NCI-H524 treated with DMSO at 0.1 percent for 48 hours (cell line): ENCODE measurements around the gene BATF2.
"Not testable (repeated sequence)": the region's sequence is repeated elsewhere in the genome, so short reads cannot be mapped to it uniquely, and the experiment has no call there.

Source experiments
- DNase-seq: peaks from one replicate; lab custom pipeline; 2025; lab: John Stamatoyannopoulos, UW

BATF2 gene, protein sequence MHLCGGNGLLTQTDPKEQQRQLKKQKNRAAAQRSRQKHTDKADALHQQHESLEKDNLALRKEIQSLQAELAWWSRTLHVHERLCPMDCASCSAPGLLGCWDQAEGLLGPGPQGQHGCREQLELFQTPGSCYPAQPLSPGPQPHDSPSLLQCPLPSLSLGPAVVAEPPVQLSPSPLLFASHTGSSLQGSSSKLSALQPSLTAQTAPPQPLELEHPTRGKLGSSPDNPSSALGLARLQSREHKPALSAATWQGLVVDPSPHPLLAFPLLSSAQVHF

GRCh38 chr11:64996710-64997380 is at the start of gene BATF2:
BATF2 (minus strand) TSS chr11:64996971; CDS start chr11:64996914, 57 bp downstream.
- peak; percentile 80 for DNase-seq

DNA sequence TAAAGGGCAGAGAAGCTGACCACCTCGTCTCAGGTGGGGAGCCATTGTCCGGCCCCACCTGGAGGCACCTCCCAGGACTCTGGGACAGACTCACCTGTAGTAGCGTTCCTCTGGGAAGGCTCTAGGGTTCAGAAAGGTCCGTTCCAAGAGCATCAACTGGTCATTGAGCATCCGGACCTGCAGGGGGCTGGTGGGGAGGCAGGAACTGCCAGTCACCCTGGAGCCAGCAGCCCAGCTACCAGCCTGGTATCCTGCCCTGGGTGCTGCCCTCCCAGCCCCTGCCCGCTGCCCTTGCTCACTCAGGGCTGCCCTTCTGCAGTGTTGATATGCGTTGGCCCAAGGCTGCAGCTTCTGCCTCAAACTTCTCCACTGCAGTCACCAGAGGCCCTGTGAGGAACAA is 49.0 kb upstream of the BATF2 start:
- no peak for DNase-seq

DNA sequence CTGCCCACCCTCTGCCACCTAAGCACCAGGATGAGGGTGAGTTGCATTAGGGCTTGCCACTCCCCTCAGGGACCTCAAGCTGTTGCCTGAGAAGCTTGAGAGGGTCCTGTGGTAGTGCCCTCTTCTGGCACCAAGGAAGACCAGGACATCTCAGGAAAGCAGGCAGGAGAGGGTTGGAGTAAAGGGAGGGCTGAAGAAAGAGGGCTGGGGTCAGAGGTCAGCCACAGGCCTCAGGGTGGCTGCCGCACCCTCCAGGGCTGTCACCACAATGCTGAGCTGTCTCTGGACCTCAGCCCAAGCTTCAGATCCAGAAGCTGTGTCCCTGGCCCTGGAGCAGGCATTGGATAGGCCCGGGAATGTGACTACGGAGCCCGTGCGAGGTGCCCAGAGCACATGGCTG is 48.3 kb upstream of the BATF2 start:
- no peak for DNase-seq

DNA sequence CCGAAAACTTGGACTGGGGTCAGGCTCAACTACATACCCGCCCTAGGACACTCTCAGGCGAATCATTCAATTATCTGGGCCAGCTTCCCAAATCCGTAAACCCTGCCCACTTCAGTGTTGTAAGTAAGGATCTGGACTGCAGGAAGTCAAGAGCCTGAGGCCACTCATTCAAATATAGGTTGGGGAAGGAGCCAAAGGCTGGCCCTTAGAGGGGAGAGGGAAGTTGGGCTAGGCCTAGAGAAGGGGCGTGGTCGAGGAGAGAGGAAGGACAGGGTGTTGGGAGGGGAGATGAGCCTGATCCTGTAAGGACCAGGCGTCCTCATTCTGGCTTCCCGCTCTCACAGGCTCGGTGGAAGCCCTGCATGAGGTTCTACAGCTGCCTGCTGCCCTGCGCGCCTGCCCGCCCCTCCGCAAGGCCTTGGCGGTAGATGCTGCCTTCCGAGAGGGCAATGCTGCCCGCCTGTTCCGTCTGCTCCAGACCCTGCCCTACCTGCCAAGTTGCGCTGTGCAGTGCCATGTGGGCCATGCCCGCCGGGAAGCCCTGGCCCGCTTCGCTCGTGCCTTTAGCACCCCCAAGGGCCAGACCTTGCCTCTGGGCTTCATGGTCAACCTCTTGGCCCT is 47.2 kb upstream of the BATF2 start:
- DNase-seq: no peak

GRCh38 chr11:65042891-65043290 is 46.1 kb upstream of the BATF2 start:
- no peak for DNase-seq

DNA sequence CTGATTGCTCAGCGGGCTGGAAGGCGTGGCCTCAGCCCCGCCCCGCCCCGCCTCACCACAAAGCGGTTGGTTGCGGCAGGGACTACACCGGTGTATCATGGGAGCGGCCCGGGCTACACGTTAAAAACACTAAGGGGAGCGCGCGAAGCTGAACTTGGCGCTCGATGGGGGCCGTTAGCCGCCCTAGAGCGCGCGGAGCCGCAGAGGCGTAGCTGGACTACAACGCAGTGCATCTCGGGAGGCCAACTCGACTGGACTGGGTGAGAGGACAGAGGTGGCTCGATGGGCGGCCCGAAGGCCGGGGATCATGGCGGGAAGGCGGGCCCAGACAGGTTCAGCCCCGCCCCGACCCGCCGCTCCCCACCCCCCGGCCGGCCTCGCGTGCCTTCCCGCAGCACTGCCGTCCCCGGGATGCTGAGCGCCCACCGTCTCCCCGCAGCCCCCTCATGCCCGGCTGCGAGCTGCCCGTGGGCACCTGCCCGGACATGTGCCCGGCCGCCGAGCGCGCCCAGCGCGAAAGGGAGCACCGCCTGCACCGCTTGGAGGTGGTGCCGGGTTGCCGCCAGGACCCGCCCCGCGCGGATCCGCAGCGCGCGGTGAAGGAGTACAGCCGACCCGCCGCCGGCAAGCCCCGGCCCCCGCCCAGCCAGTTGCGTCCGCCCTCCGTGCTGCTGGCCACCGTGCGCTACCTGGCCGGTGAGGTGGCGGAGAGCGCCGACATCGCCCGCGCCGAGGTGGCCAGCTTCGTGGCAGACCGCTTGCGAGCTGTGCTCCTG is 44.3 kb upstream of the BATF2 start, which contains the start of gene SAC3D1:
SAC3D1 (plus strand) TSS at position 364 of the 776 bp plus-strand sequence; CDS start at position 447, 83 bp downstream.
- peak; percentile 85 for DNase-seq

DNA sequence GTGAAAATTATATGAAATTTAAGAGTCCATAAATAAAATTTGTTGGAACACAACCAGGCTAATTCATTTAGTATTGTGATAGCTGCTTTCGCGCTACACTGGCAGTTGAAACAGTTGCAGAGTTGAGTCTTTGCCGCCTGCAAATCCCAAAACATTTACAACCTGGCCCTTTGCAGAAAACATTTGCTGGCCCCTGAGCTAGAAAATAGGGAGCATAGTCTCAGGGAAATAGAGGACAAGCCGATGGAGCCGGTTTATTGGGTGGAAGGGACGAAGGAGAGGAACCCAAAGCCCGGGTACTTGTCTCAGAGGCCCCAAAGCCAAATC is 43.7 kb upstream of the BATF2 start:
- no peak for DNase-seq

GRCh38 chr11:65036931-65037330 is 40.2 kb upstream of the BATF2 start:
- DNase-seq: no peak

DNA sequence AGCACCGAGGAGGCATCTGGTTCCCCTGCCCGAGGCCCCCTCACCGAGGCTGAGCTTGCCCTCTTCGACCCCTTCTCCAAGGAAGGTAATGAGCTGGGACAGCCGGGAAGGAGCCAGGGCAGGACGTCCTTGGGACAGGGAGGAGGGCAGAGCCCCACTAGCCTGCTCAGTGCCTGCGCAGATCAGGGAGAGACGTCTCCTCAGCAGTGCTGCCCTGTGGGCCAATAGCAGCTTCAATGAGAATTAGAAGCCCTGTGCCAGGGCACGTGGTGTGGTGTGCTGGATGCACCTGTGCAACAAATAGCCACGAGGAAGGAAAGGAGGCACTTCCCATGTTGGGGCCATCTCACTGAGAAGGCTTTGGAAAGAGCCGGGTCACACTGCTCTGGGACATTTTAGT is 38.8 kb upstream of the BATF2 start:
- no peak for DNase-seq

GRCh38 chr11:65034423-65034822 is 37.7 kb upstream of the BATF2 start:
- DNase-seq: no peak

- DNase-seq: no peak
Measured at GRCh38 chr11:65032216-65032615, 35.4 kb upstream of the BATF2 start.

- DNase-seq: peak; percentile 83
Measured at GRCh38 chr11:65027213-65028067, 30.7 kb upstream of the BATF2 start, which contains the start of gene SNX15. SNX15 (plus strand) TSS chr11:65027439; CDS start chr11:65027538, 99 bp downstream.

- no peak for DNase-seq
Measured at GRCh38 chr11:65026810-65027209, 30.0 kb upstream of the BATF2 start.

DNA sequence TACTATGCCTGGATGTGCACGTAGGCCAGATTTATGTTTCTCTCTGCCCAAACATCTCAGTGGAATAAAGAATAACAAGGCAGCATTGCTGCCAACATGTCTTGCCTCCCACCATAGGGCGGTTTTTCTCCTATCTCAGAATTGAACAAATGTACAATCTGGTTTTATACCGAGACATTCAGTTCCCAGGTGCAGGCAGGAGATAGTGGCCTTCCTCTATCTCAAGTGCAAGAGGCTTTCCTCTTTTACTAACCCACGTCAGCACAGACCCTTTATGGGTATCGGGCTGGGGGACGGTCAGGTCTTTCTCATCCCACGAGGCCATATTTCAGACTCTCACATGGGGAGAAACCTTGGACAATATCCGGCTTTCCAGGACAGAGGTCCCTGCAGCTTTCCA is 26.7 kb upstream of the BATF2 start:
- not testable (repeated sequence) for DNase-seq

DNA sequence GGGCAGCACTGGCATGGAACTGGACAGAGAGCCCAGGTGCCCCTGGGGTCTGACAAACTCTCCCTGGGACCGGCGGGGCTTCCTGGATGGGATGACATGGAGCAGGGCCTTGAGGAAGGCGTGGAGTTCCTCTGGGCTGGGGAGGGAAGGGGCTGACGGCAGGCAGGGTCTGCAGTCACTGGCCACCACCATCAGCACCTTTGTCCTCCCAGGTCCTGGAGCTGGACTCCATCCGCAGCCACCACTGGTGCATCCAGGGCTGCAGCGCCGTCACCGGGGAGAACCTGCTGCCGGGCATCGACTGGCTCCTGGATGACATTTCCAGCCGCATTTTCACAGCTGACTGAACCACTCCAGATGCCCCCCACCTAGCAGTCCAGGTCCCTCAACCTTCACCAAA is 24.7 kb upstream of the BATF2 start:
- DNase-seq: no peak

GRCh38 chr11:65021003-65021402 is 24.2 kb upstream of the BATF2 start:
- DNase-seq: no peak

DNA sequence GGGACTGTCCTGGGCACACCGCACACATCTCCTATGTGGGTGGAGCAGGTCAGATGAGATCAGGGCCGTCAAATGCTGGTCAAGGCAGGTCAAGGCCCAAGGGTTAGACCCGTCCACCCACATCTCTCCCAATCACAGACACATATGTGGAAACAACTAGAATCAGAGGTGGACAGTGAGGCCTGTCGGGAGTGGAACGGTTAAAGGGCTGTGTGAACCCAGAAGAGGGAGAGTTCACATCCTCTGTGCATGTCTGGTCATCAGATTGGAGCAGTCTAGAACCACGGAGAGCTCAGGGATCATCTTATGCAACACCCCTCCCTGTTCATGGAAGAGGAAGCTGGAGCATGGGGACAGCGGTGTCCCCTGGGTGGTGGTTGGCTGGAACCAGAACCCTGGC is 23.1 kb upstream of the BATF2 start:
- no peak for DNase-seq

DNA sequence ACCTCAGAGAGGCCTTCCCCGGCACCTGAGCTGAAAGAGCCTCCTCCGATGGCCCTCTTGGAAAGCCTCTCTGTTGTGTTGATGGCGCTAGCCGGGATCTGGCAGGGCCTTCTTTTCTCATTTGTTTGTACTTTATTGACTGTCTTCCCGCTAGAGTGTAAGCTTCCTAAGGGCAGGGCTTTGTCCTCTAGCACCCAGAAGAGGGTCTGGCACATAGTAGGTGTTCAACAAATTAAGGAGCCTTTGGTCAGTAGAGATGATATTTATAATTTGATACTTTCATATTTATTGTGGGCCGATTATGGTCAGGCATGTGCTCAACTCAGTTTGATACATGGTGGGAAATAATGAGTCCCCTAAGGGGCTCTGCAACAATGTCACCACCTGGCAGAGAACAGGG is 21.2 kb upstream of the BATF2 start:
- DNase-seq: no peak

DNA sequence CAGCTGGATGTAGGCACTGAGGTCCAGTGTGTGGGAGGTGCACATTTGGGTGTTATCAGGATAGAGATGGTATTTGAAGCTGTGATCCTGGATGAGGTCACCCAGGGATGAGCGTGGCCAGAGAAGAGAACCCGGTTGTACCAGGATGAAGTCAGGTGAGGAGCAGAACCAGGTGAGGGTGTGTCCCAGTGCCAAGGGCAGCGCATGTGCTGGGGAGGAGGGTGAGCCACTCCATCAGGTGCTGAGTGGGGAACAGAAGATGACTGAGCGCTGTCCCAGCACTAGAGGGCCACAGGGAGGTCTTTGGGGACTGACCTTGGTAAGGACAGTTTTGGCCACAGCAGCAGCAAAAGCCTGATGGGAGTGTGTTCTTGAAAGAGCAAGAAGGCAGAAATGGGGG is 19.9 kb upstream of the BATF2 start:
- no peak for DNase-seq

DNA sequence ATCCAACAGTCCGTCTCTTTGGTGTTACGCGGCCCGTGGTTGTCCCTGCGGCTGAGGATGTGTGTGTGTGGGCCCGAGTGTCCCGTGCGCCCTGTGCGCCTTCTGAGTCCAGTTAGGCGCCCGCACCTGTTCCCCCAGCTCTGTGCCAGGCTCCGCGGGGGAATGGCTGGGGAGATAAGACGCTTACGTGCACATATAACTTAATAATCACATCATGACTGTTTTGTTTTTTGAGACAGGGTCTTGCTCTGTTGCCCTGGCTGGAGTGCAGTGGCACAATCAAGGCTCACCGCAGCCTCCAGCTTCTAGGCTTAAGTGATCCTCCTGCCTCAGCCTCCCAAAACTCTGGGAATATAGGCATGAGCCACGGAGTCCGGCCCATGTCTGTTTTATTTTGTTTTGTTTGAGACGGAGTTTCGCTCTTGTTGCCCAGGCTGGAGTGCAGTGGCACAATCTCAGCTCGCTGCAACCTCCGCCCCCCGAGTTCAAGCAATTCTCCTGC is 18.0 kb upstream of the BATF2 start:
- no peak for DNase-seq
